Stimulated activated CD4-positive, alpha-beta T cell treated with anti-CD3 and anti-CD28 coated beads, Interleukin-2, amount 100 ng/mL, for 24 hours (primary cell): ENCODE results near the gene ASF1B.

Source experiments
- DNase-seq, 2 donors: peaks; one replicate each; pipeline ENCODE4 v3.0.0-alpha.2; 2020

Gene ASF1B

DNA sequence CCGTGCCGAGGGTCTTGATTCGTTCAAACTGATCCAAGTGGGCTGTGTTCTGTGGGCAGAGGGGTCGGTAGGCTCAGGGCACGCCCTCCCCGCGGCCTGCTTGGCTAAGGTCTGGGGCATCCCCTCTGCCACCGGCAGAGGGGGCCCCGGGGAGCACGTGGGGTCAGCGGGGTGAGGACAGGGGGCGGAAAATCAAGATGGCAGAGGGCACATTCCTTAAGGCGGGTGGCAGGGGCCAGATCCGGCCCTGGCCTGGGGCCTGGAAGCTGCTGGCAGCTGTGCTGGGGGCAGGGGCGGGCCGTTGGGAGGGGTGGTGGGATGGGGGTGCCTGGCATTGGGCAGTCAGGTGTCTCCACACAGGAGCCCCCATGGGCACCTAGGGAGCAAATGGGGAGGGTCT is 29.5 kb downstream of the ASF1B start:
- no peak for DNase-seq

GRCh38 chr19:14105680-14106079 is 30.7 kb downstream of the ASF1B start:
- DNase-seq: no peak

DNA sequence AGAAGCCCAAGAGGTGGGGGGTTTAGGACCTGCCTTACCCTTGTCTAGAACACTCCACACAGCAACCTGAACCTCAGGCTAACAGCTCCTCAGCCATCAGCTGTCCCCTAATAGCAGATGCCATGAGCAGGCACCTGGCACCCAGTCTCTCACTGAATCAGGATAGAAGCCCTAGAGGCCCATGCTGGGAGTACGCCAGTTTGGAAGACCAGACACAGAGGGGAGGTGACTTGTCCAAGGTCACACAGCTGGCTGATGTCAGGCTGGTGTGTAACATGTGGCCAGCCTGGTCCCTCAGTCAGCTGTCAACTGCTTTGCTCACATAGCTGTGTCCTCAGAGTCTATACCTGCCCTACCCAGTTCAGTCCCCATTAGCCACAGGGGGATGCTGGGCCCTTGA is 33.1 kb downstream of the ASF1B start:
- DNase-seq: no peak

DNA sequence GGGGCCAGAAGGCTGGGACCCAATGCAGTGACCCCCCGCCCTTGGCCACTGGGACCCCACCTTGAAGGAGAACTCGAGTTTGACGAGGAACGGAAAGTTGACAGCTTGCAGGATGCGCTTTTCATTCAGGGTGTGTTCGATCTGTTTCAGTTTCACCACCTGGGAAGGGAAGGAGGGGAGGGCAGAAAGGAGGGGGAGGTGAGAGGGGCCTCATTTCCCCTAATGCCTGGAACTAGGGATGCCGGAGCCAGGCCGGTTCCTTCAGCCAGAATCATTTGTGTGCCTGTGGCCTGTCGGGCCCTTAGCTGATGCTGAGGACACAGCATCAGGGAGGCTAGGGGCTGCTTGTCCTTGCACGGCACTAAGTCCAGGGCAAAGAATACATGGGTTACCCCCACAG is 33.6 kb downstream of the ASF1B start:
- no peak for DNase-seq

DNA sequence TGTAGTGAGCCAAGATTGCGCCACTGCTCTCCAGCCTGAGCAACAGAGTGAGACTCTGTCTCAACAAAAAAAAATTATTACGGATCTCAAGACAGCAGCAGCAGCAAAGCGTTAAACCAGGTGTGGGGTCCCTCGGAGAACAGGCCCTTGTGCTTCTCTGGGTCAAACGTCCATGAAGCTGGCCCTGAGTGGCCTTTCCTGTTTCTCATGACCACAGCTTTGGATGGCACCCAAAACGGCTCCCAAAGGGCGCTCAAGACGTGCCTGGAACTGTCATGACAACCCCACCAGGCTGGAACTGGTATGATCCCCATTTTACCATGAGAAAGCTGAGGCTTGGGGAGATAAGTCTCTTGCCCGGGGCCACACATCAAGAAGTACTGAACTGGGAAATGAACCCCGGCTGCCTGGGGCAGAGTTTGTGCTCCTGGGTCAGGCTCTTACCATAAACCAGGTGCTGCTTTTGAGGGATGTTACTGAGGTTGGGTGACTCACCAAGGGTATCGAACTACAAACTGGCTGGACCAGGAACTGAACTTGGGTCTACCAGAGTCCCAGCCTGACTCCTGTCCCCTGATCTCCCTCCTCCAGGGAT is 34.2 kb downstream of the ASF1B start:
- no peak for DNase-seq

DNA sequence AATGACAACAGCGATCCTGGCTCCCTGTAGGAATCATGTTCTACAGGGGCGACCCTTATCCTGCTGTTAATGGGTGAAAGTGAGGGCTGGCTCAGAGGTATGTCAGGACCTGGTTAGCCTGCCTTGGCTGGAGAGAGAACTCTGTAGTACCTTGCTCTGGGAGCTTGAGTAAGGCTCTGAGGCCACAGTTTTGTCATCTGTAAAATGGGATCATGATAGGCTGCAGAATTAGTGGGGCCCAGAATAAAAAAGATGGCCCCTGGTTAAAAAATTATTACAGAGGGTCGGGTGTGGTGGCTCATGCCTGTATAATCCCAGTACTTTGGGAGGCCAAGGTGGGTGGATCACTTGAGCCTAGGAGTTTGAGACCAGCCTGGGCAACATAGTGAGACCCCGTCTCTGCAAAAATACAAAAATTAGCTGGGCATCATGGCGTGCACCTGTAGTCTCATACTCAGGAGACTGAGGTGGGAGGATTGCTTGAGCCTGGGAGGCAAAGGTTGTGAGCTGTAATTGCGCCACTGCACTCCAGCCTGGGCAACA is 35.3 kb downstream of the ASF1B start:
- no peak for DNase-seq

DNA sequence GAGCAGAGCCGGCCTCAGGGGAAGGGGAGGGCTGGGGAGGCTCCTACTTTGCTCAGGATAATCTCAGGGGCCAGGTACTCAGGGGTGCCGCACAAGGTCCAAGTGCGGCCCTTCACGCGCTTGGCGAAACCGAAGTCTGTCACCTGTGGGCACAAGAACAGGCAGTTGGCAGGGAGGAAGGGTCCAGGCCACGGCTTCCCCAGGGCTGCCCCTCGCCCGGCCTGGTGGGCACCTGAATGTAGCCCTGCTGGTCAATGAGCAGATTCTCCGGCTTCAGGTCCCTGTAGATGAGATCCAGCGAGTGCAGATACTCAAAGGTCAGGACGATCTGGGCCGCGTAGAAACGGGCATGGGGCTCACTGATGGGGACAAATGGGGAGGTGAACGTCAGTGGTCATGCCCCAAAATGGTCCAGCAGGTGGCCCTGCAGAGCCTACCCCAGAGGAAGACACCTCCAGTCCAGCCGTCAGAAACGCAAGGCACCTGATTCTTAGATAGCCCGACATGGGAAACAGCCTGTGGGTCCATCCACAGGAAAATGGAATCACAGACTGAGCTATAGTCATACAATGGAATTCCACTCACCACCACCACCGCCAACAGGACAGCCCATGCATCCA is 38.7 kb downstream of the ASF1B start:
- DNase-seq: no peak

- no peak for DNase-seq
Measured at GRCh38 chr19:14096272-14096992, 40.0 kb downstream of the ASF1B start.

DNA sequence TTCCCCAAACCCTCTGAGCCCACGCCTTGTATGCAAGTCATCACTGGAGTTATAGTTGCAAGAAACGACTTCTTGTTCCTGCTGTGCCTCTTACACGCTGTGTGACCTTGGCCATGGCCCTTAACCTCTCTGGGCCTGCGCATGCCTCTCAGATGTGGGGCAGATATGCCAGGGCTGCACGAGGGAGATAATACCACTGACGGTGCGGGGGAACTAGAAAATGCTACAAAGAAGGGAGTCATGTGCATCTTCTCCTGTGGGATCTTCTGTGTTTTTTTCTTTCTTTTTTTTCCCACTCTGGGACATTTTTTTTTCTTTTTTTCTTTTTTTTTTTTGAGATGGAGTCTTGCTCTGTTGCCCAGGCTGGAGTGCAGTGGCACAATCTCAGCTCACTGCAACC is 41.5 kb downstream of the ASF1B start:
- DNase-seq: no peak

- DNase-seq: no peak
Measured at GRCh38 chr19:14093117-14093823, 43.1 kb downstream of the ASF1B start.

DNA sequence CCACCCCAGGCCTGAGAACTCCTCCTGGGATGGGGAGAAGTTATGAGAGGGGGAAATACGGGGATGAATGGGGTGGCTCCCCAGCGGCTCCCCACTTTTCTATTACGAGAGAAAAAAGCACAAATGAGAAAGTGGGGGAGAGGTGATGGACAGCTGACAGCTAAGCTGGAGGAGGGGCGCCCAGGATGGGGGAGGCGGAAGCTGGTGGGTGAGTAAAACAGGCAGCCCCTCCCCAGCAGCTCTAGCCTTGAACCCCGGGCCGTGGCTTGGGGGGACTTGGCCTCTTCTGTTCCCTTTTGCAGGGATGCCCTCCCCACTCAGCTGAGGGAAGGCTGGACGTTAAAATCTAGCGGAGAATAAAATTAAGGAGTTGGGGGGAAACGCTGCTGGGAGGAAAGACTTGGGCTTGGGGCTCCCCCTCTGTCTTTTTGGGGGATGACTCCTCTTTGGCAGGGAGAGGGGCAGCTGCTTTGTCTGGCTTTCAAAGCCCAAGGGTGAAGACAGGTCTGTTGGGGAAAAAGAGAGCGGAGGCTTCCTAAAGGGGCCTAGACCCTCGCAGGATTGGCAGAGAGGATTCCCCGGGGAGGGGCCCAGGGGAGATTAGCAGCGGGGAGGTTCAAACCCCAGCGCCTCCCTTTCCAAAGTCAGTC is 44.5 kb downstream of the ASF1B start:
- DNase-seq: peak in 1 of 2 donors; percentile 54

DNA sequence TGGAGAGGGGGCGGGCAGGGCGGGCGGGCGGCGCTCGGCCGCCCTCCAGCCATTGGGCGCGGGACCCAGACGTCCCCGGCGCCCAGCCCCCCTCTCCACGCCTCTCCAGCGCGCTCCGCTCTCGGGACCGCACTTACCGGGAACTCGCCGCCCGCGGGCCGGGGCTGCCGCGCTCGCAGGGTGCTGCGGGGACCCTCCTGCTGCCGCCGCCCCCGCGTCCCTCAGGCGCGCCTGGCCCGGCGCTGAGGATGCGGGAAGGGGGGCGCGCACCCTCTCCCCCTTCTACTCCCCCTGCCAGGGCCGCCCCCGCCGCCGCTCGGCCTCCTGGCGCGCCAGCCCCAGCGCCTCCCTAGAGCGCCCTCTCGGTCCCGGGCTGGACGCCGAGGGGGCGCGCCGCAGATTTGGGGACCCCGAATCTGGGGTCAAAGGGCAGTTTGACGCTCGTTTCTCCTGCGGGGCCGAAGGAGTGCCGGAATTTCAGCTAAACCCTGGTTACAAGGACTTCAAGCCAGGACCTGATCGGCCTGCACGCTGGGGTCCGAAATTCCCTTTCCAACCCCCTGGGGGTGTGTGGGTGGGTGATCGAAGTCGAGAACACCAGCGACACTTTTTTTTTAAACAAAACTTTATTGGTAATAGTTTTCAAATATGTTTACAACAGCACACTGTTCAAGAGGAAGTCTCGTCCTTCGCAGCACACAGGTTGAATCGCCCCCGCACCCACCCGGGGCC is 45.1 kb downstream of the ASF1B start:
- DNase-seq: peak; percentile 74 to 82

- DNase-seq: peak; percentile 82 to 86
Measured at GRCh38 chr19:14090509-14091080, 45.8 kb downstream of the ASF1B start, which contains the start of gene SAMD1. SAMD1 (minus strand) TSS chr19:14090751.

- DNase-seq: peak; percentile 55 to 62
Measured at GRCh38 chr19:14089662-14090508, 46.5 kb downstream of the ASF1B start.

DNA sequence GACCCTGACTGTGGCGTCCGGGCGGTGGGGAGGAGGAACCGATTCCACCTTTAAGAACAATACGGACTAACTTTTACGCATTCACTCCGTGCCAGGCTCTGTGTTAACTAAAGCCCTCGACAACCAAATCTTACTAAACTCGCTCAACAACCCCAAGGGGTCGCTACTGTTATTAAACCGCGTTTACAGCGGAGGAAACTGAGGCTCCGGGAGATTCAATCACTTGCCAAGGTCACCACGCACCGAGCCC is 47.1 kb downstream of the ASF1B start:
- peak in 1 of 2 donors; percentile 31 for DNase-seq

- no peak for DNase-seq
Measured at GRCh38 chr19:14088634-14089411, 47.6 kb downstream of the ASF1B start.

DNA sequence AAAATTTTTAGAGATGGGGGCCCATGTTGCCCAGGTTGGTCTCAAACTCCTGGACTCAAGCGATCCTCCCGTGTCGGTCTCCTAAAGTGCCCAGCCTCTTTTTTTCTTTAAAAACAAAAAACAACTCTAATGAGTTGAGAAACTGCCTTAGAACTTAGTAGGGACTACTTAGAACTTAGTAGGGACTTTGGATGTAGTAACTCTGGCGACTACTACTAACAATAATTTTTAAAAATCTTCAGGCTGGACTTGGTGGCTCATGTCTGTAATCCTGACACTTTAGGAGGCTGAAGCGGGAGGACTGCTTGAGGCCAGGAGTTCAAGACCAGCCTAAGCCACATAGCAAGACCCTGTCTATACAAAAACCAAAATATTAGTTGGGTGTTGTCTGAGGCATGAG is 50.3 kb downstream of the ASF1B start:
- no peak for DNase-seq

- no peak for DNase-seq
Measured at GRCh38 chr19:14085309-14085995, 50.9 kb downstream of the ASF1B start, which contains the start of gene C19orf67. C19orf67 (minus strand) TSS chr19:14085783; CDS start chr19:14085627, 156 bp downstream.

DNA sequence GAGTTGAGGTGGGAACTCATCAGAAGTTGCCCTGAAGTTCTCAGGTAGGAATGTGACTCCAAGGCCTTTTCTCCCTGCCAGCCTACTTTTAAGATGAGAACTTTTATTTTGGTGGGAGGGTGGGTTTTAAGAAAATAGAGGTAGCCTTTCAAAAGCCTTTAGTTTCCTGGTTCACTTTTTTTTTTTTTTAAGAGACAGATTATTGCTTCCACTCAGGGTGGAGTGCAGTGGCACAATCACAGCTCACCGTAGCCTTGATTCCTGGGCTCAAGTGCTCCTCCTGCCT is 53.8 kb downstream of the ASF1B start:
- no peak for DNase-seq
